T-cell (primary cell): Measurements from ENCODE around the gene NR1H4. TPM values are rescaled to one million over a fixed set of nuclear protein-coding genes. Genes with fewer than 3 reads are reported as not detected.
"Not testable (repeated sequence)": the region's sequence is repeated elsewhere in the genome, so short reads cannot be mapped to it uniquely, and the experiment has no call there.

Experiments
- ATAC-seq, 4 experiments: fragments of 200-7000 bp in 3 of 4; fragments of 150-1000 bp in 1 of 4; cut with Tn5 transposase; replicated peaks in 1 of 4; 1 replicate in 3 of 4; 2 replicates in 1 of 4; pipeline ENCODE4 v1.10.0; 2021; ENCODE audit warnings: moderate library complexity in 3 of 4, mild to moderate bottlenecking in 2 of 4, moderate number of reproducible peaks in 1 of 4
- CTCF ChIA-PET, 2 donors: fragments of 300-600 bp; sonication (Branson Sonifier 250); formaldehyde crosslinking; loops; one replicate each; lab custom pipeline; 2022; ENCODE audit warnings: antibody characterized with exemption in 2 of 2; lab: Charles Lee
- POLR2A ChIA-PET, 2 donors: fragments of 300-600 bp; sonication (Branson Sonifier 250); formaldehyde crosslinking; loops; one replicate each; lab custom pipeline; 2022; ENCODE audit warnings: antibody characterized with exemption in 2 of 2; lab: Charles Lee
- DNase-seq, 35 experiments: peaks; one replicate each; pipeline versions ENCODE4 v3.0.0 to v3.0.0-alpha.2; 2013 to 2023
- H3K27ac ChIP-seq: one replicate; pipeline ENCODE4 v1.5.1; 2013; ENCODE audit warnings: low read length
- H3K27me3 ChIP-seq, 2 experiments: replicated peaks in 1 of 2; 1 replicate in 1 of 2; 2 replicates in 1 of 2; pipeline versions ENCODE4 v1.6.1 to v1.7.0; 2013; ENCODE audit warnings: low read length in 1 of 2, mixed read lengths in 1 of 2; ENCODE audit not compliant: control insufficient read depth in 2 of 2, insufficient read depth in 2 of 2; ENCODE audit errors: extremely low read depth in 1 of 2
- H3K36me3 ChIP-seq, 2 donors: 1 replicate in 1 of 2; 2 replicates in 1 of 2; pipeline versions ENCODE4 v1.6.1 to v1.7.0; 2013; ENCODE audit warnings: low read length in 1 of 2; ENCODE audit not compliant: control insufficient read depth in 2 of 2, insufficient read depth in 1 of 2; ENCODE audit errors: extremely low read depth in 1 of 2
- H3K4me1 ChIP-seq, 2 experiments: 1 replicate in 1 of 2; 2 replicates in 1 of 2; pipeline versions ENCODE4 v1.6.1 to v1.7.0; 2013; ENCODE audit warnings: low read length in 2 of 2, mixed read lengths in 1 of 2; ENCODE audit not compliant: insufficient read depth in 2 of 2, control insufficient read depth in 1 of 2; ENCODE audit errors: extremely low read depth in 1 of 2
- H3K4me3 ChIP-seq, 2 donors: 1 replicate in 1 of 2; 2 replicates in 1 of 2; pipeline versions ENCODE4 v1.5.1 to v1.7.0; 2013; ENCODE audit warnings: mild to moderate bottlenecking in 2 of 2, low read length in 1 of 2, moderate library complexity in 1 of 2; ENCODE audit not compliant: control insufficient read depth in 1 of 2; ENCODE audit errors: extremely low read depth in 1 of 2
- H3K9me3 ChIP-seq: 2 replicates; pipeline ENCODE4 v1.7.0; 2013
- H3K27ac Mint-ChIP-seq, 2 donors: one replicate each; pipeline ENCODE4 v1.8.0; 2020 to 2021; ENCODE audit warnings: mild to moderate bottlenecking in 2 of 2, mixed read lengths in 2 of 2
- H3K27me3 Mint-ChIP-seq, 2 donors: one replicate each; pipeline ENCODE4 v1.8.0; 2021 to 2022; ENCODE audit warnings: mixed read lengths in 2 of 2
- H3K36me3 Mint-ChIP-seq: one replicate; pipeline ENCODE4 v1.8.0; 2021; ENCODE audit warnings: mixed read lengths
- H3K4me1 Mint-ChIP-seq, 3 donors: one replicate each; pipeline ENCODE4 v1.8.0; 2020 to 2022; ENCODE audit warnings: mixed read lengths in 3 of 3, mild to moderate bottlenecking in 1 of 3
- H3K4me3 Mint-ChIP-seq, 3 donors: one replicate each; pipeline ENCODE4 v1.8.0; 2020 to 2022; ENCODE audit warnings: mild to moderate bottlenecking in 3 of 3, mixed read lengths in 3 of 3, moderate library complexity in 3 of 3
- H3K9me3 Mint-ChIP-seq, 3 donors: one replicate each; pipeline ENCODE4 v1.8.0; 2020 to 2022; ENCODE audit warnings: mixed read lengths in 3 of 3
- WGBS: methylation state at CpG from one replicate; pipeline ENCODE4 v1.1.5; 2013; ENCODE audit warnings: missing lambda C conversion rate; ENCODE audit not compliant: insufficient coverage; 5-methylcytosine and 5-hydroxymethylcytosine counted together
- total RNA-seq, 35 experiments: library from RNA in 6 of 35; stranded (reverse) in 6 of 35; fragments of 120-200 nt in 1 of 35; gene quantifications; one replicate each; pipeline versions ENCODE4 v1.2.1 to v1.2.4 and lab custom pipeline; 2013 to 2026

Gene NR1H4
- total RNA-seq, 5 donors from 2014 or later (not counting 1 experiment from before 2014, with no cell fraction given): not detected

- DNase-seq (no peak), ATAC-seq (no peak)
- peaks cover 4 to 8% of the 10 kb centered on the region in 2 donors for H3K27me3 Mint-ChIP-seq
- H3K27me3 ChIP-seq: peaks cover 0 to 8% of the 10 kb centered on the region in 2 experiments
- H3K9me3 Mint-ChIP-seq: no peaks in the 10 kb centered on the region
- H3K27ac Mint-ChIP-seq: no peak overlapping the region
- POLR2A ChIA-PET: no interaction called here
- 54% methylated on average over 2 of the region's 3 CpGs for WGBS
- CTCF ChIA-PET: interaction anchor here in 1 of 2 donors (1.9 to 2.6 kb wide), 2 partner anchors 11 to 319 kb away, joined by 6 to 13 read pairs; no protein-coding TSS in a partner anchor
- H3K27ac ChIP-seq: no peak overlapping the region
- H3K9me3 ChIP-seq: no peaks in the 10 kb centered on the region
- no peaks in the 10 kb centered on the region for H3K4me1 Mint-ChIP-seq
- no peaks in the 10 kb centered on the region for H3K36me3 Mint-ChIP-seq
- no peaks in the 10 kb centered on the region for H3K4me1 ChIP-seq
- H3K4me3 ChIP-seq: no peak overlapping the region
- H3K36me3 ChIP-seq: no peaks in the 10 kb centered on the region
- no peak overlapping the region for H3K4me3 Mint-ChIP-seq
Measured at GRCh38 chr12:100553936-100554335, 80.3 kb downstream of the NR1H4 start.

GRCh38 chr12:100554608-100555077 lies 81.0 kb downstream of the NR1H4 start:
- Mint-ChIP-seq H3K27me3 (peaks cover 4 to 8% of the 10 kb centered on the region in 2 donors), H3K4me3 (no peak overlapping the region), H3K9me3 (no peaks in the 10 kb centered on the region), H3K4me1 (no peaks in the 10 kb centered on the region), H3K36me3 (no peaks in the 10 kb centered on the region), H3K27ac (no peak overlapping the region)
- H3K9me3 ChIP-seq: no peaks in the 10 kb centered on the region
- no peak for ATAC-seq
- no CpG with 5 or more reads among the region's 1 CpG for WGBS
- no peak overlapping the region for H3K27ac ChIP-seq
- no peaks in the 10 kb centered on the region for H3K36me3 ChIP-seq
- H3K27me3 ChIP-seq: peaks cover 0 to 6% of the 10 kb centered on the region in 2 experiments
- H3K4me3 ChIP-seq: no peak overlapping the region
- ChIA-PET CTCF (interaction anchor here in 1 of 2 donors (2.6 kb wide), 1 partner anchor 320 kb away, joined by 13 read pairs; no protein-coding TSS in a partner anchor), POLR2A (no interaction called here)
- H3K4me1 ChIP-seq: no peaks in the 10 kb centered on the region
- DNase-seq: peak in 1 of 35 experiments; percentile 41

DNA sequence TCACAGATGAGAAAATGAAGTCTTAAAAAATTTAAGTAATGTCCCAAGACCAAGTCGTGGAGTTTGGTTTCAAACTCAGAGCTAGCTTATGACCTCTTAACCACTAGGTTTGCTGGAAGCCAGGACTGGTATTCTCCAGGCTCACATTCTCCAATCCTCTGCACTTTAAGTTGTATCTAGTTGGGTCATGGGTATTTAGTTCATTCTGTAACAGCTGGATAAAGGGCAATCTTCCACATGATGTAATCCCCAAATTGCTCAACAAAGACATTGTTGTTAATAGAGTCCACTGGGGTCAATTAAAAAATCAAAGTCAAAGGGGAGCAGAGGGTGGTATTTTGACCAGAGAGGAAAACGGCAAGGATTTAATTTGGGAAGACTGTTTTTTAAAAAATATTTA lies 82.1 kb downstream of the NR1H4 start:
- H3K36me3 ChIP-seq: no peaks in the 10 kb centered on the region
- Mint-ChIP-seq H3K4me1 (no peaks in the 10 kb centered on the region), H3K9me3 (no peaks in the 10 kb centered on the region), H3K27me3 (peaks cover 6 to 11% of the 10 kb centered on the region in 2 donors), H3K36me3 (no peaks in the 10 kb centered on the region), H3K4me3 (no peak overlapping the region), H3K27ac (no peak overlapping the region)
- H3K27me3 ChIP-seq: peaks cover 0 to 4% of the 10 kb centered on the region in 2 experiments
- POLR2A ChIA-PET: interaction anchor here in 1 of 2 donors (0.6 kb wide), 1 partner anchor 242 kb away, joined by 7 read pairs; no protein-coding TSS in a partner anchor
- no CpG with 5 or more reads among the region's 2 CpGs for WGBS
- CTCF ChIA-PET: interaction anchor here in 1 of 2 donors (0.6 kb wide), 1 partner anchor 24 kb away, joined by 3 read pairs; no protein-coding TSS in a partner anchor
- DNase-seq (no peak), ATAC-seq (no peak)
- no peak overlapping the region for H3K4me3 ChIP-seq
- H3K9me3 ChIP-seq: no peaks in the 10 kb centered on the region
- H3K27ac ChIP-seq: no peak overlapping the region
- no peaks in the 10 kb centered on the region for H3K4me1 ChIP-seq

- H3K9me3 ChIP-seq: no peaks in the 10 kb centered on the region
- no peaks in the 10 kb centered on the region for H3K4me1 ChIP-seq
- ATAC-seq: no peak
- Mint-ChIP-seq H3K4me3 (no peak overlapping the region), H3K27me3 (peaks cover 7 to 13% of the 10 kb centered on the region in 2 donors), H3K9me3 (no peaks in the 10 kb centered on the region), H3K27ac (no peak overlapping the region), H3K4me1 (no peaks in the 10 kb centered on the region), H3K36me3 (no peaks in the 10 kb centered on the region)
- no peak for DNase-seq
- no CpG with 5 or more reads among the region's 2 CpGs for WGBS
- H3K4me3 ChIP-seq: no peak overlapping the region
- CTCF ChIA-PET: interaction anchor here in 1 of 2 donors (0.6 kb wide), 1 partner anchor 1525 kb away, joined by 3 read pairs; no protein-coding TSS in a partner anchor
- POLR2A ChIA-PET: no interaction called here
- no peaks in the 10 kb centered on the region for H3K36me3 ChIP-seq
- H3K27ac ChIP-seq: no peak overlapping the region
- H3K27me3 ChIP-seq: peaks cover 0 to 4% of the 10 kb centered on the region in 2 experiments
Measured at GRCh38 chr12:100557357-100557756, 83.7 kb downstream of the NR1H4 start.

- ATAC-seq, CTCF ChIA-PET, H3K9me3 Mint-ChIP-seq, H3K27me3 ChIP-seq, H3K36me3 ChIP-seq, H3K9me3 ChIP-seq, H3K4me1 Mint-ChIP-seq, POLR2A ChIA-PET, H3K27ac Mint-ChIP-seq, H3K4me3 ChIP-seq, H3K4me1 ChIP-seq, H3K4me3 Mint-ChIP-seq, H3K27ac ChIP-seq, DNase-seq, H3K36me3 Mint-ChIP-seq: not testable (repeated sequence)
- 95% methylated on average over 8 of the region's 21 CpGs for WGBS
- peaks cover 9 to 21% of the 10 kb centered on the region in 2 donors for H3K27me3 Mint-ChIP-seq
Measured at GRCh38 chr12:100559261-100559660, 85.6 kb downstream of the NR1H4 start.

DNA sequence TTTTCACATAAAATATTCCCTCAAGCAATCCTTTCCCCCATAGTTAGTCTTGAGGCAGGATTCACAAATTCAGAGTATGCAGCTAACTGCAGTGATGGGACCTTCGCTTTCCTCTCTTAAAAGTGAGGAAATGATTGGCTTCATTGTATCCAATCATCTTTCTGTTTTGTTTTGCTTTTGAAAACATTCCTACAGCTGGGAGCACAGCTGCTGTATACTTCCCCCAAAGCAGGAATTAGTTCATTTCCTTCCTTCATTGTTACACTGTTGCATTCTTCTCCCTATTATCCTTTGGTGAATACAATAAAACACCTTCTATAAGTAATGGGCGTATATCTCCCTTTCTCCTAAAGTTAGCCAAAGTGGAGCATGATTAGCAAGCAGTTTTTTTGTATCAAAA lies 90.4 kb downstream of the NR1H4 start:
- POLR2A ChIA-PET: no interaction called here
- Histone ChIP-seq H3K36me3 (no peaks in the 10 kb centered on the region), H3K27me3 (peaks cover 0 to 2% of the 10 kb centered on the region in 2 experiments), H3K27ac (no peak overlapping the region), H3K4me3 (no peak overlapping the region), H3K4me1 (no peaks in the 10 kb centered on the region), H3K9me3 (no peaks in the 10 kb centered on the region)
- Mint-ChIP-seq H3K27ac (no peak overlapping the region), H3K27me3 (peaks cover 14 to 34% of the 10 kb centered on the region in 2 donors), H3K4me1 (no peaks in the 10 kb centered on the region), H3K36me3 (no peaks in the 10 kb centered on the region), H3K9me3 (no peaks in the 10 kb centered on the region), H3K4me3 (no peak overlapping the region)
- ATAC-seq: no peak
- WGBS: no CpG with 5 or more reads among the region's 2 CpGs
- DNase-seq: no peak
- CTCF ChIA-PET: no interaction called here
